Upper lobe of left lung (tissue), 6 donors: ENCODE data around the gene DLG2. TPM values are rescaled to one million over a fixed set of nuclear protein-coding genes. Genes with fewer than 3 reads are reported as not detected.

Experiments
- ATAC-seq, 2 donors: fragments of 200-7000 bp; cut with Tn5 transposase; one replicate each; pipeline ENCODE4 v1.9.1; 2022; ENCODE audit warnings: mild to moderate bottlenecking in 2 of 2, moderate library complexity in 2 of 2; ENCODE audit not compliant: low FRiP score in 2 of 2
- DNase-seq, 2 donors: peaks; one replicate each; pipeline ENCODE4 v3.0.0-alpha.2; 2019 to 2020
- H3K27ac ChIP-seq, 4 donors: fragments of 200-600 bp; sonication (generic); one replicate each; pipeline ENCODE4 v1.5.1; 2016 to 2019
- H3K27me3 ChIP-seq, 4 donors: fragments of 200-600 bp; sonication (generic); one replicate each; pipeline ENCODE4 v1.5.1; 2017 to 2019
- H3K36me3 ChIP-seq, 4 donors: fragments of 200-600 bp; sonication (generic); one replicate each; pipeline ENCODE4 v1.5.1; 2016 to 2019
- H3K4me1 ChIP-seq, 4 donors: fragments of 200-600 bp; sonication (generic); one replicate each; pipeline ENCODE4 v1.5.1; 2018 to 2019
- H3K4me3 ChIP-seq, 4 donors: fragments of 200-600 bp; sonication (generic); one replicate each; pipeline ENCODE4 v1.5.1; 2017 to 2019; ENCODE audit warnings: mild to moderate bottlenecking in 2 of 4, moderate library complexity in 1 of 4
- H3K9me3 ChIP-seq, 4 donors: fragments of 200-600 bp; sonication (generic); one replicate each; pipeline ENCODE4 v1.5.1; 2018 to 2019
- CTCF ChIP-seq, 6 experiments: fragments of 450-650 bp in 4 of 6; fragments of 200-600 bp in 2 of 6; sonication (generic) in 2 of 6; IDR thresholded peaks; one replicate each; pipeline ENCODE4 v1.5.1; 2016 to 2019; ENCODE audit warnings: antibody characterized with exemption in 6 of 6
- EP300 ChIP-seq, 4 donors: sonication (generic); formaldehyde crosslinking; IDR thresholded peaks; one replicate each; pipeline ENCODE4 v1.5.1; 2017; ENCODE audit warnings: antibody characterized with exemption in 4 of 4, control low read depth in 2 of 4
- POLR2A ChIP-seq, 4 donors: fragments of 450-650 bp; IDR thresholded peaks; one replicate each; pipeline ENCODE4 v1.5.1; 2016 to 2017; ENCODE audit warnings: antibody characterized with exemption in 4 of 4, mild to moderate bottlenecking in 2 of 4
- POLR2AphosphoS5 ChIP-seq, 2 donors: sonication (generic); formaldehyde crosslinking; IDR thresholded peaks; one replicate each; pipeline ENCODE4 v1.5.1; 2017; ENCODE audit warnings: antibody characterized with exemption in 2 of 2
- WGBS, 2 donors: methylation state at CpG; one replicate each; pipeline ENCODE4 v1.1.5; 2017 to 2018; 5-methylcytosine and 5-hydroxymethylcytosine counted together
- total RNA-seq, 6 donors: library from RNA; depleted of rRNA in 4 of 6; stranded (reverse); fragments of >200 nt in 4 of 6; gene quantifications; one replicate each; pipeline versions ENCODE4 v1.1.0 to v1.2.1, GENCODE V29; 2016 to 2021
- donor health status: DM: no; HTN: no; CAD: no; lungs with moderate emphysema.
- donor health status: DM: no; HTN: yes; CAD: no; lungs with severe emphysema.

DLG2 gene
- total RNA-seq, 6 donors from 2014 or later = 3.4 to 37.7 (median 9.1) TPM

GRCh38 chr11:84829162-84829561 lies 798.0 kb downstream of the DLG2 start:
- Histone ChIP-seq H3K27me3 (no peaks in the 10 kb centered on the region), H3K4me3 (no peak overlapping the region), H3K27ac (no peak overlapping the region), H3K36me3 (no peaks in the 10 kb centered on the region), H3K9me3 (no peaks in the 10 kb centered on the region), H3K4me1 (no peaks in the 10 kb centered on the region)
- ATAC-seq = no peak
- no peak for TF ChIP-seq CTCF (IDR thresholded peaks at IDR 0.05)
- no peak for TF ChIP-seq POLR2AphosphoS5 (IDR thresholded peaks at IDR 0.05)
- no peak for TF ChIP-seq POLR2A (IDR thresholded peaks at IDR 0.05)
- TF ChIP-seq EP300 (IDR thresholded peaks at IDR 0.05) = no peak
- 63 to 93% methylated on average over 2 of the region's 2 CpGs for WGBS, 2 donors
- DNase-seq = no peak

GRCh38 chr11:84828616-84829015 lies 798.5 kb downstream of the DLG2 start:
- WGBS, 2 donors = 85 to 88% methylated on average over 2 of the region's 2 CpGs
- no peak for ATAC-seq
- no peak overlapping the region for H3K4me3 ChIP-seq
- H3K4me1 ChIP-seq = no peaks in the 10 kb centered on the region
- TF ChIP-seq POLR2A (IDR thresholded peaks at IDR 0.05) = no peak
- TF ChIP-seq POLR2AphosphoS5 (IDR thresholded peaks at IDR 0.05) = no peak
- no peak overlapping the region for H3K27ac ChIP-seq
- no peaks in the 10 kb centered on the region for H3K36me3 ChIP-seq
- H3K27me3 ChIP-seq = no peaks in the 10 kb centered on the region
- DNase-seq = no peak
- no peaks in the 10 kb centered on the region for H3K9me3 ChIP-seq

- Histone ChIP-seq H3K27me3 (no peaks in the 10 kb centered on the region), H3K4me1 (no peaks in the 10 kb centered on the region), H3K4me3 (no peak overlapping the region), H3K27ac (no peak overlapping the region), H3K36me3 (no peaks in the 10 kb centered on the region), H3K9me3 (no peaks in the 10 kb centered on the region)
- 62 to 70% methylated on average over 3 of the region's 3 CpGs for WGBS, 2 donors
- ATAC-seq = no peak
- DNase-seq = no peak
- TF ChIP-seq POLR2A (IDR thresholded peaks at IDR 0.05) = no peak
Measured at GRCh38 chr11:84825106-84825660, 802.0 kb downstream of the DLG2 start.

- H3K27me3 ChIP-seq = no peaks in the 10 kb centered on the region
- DNase-seq = no peak
- 82 to 87% methylated on average over 3 of the region's 3 CpGs for WGBS, 2 donors
- TF ChIP-seq EP300 (IDR thresholded peaks at IDR 0.05) = no peak
- no peak for TF ChIP-seq CTCF (IDR thresholded peaks at IDR 0.05)
- no peak for TF ChIP-seq POLR2AphosphoS5 (IDR thresholded peaks at IDR 0.05)
- no peak for TF ChIP-seq POLR2A (IDR thresholded peaks at IDR 0.05)
- H3K4me3 ChIP-seq = no peak overlapping the region
- ATAC-seq = no peak
- no peaks in the 10 kb centered on the region for H3K36me3 ChIP-seq
- no peak overlapping the region for H3K27ac ChIP-seq
- no peaks in the 10 kb centered on the region for H3K9me3 ChIP-seq
- H3K4me1 ChIP-seq = no peaks in the 10 kb centered on the region
Measured at GRCh38 chr11:84824624-84825023, 802.5 kb downstream of the DLG2 start.

- H3K4me1 ChIP-seq = no peaks in the 10 kb centered on the region
- no peak overlapping the region for H3K27ac ChIP-seq
- H3K4me3 ChIP-seq = no peak overlapping the region
- no peak for DNase-seq
- H3K9me3 ChIP-seq = no peaks in the 10 kb centered on the region
- H3K27me3 ChIP-seq = no peaks in the 10 kb centered on the region
- H3K36me3 ChIP-seq = no peaks in the 10 kb centered on the region
- ATAC-seq = no peak
- WGBS, 2 donors = 58 to 65% methylated on average over 2 of the region's 2 CpGs
- TF ChIP-seq CTCF (IDR thresholded peaks at IDR 0.05) = no peak
- no peak for TF ChIP-seq EP300 (IDR thresholded peaks at IDR 0.05)
- no peak for TF ChIP-seq POLR2A (IDR thresholded peaks at IDR 0.05)
- no peak for TF ChIP-seq POLR2AphosphoS5 (IDR thresholded peaks at IDR 0.05)
Measured at GRCh38 chr11:84819537-84819936, 807.6 kb downstream of the DLG2 start.

- Histone ChIP-seq H3K4me1 (no peaks in the 10 kb centered on the region), H3K36me3 (no peaks in the 10 kb centered on the region), H3K27ac (no peak overlapping the region), H3K27me3 (no peaks in the 10 kb centered on the region), H3K9me3 (no peaks in the 10 kb centered on the region), H3K4me3 (no peak overlapping the region)
- ATAC-seq = no peak
- 50 to 71% methylated on average over 1 of the region's 1 CpG for WGBS, 2 donors
- TF ChIP-seq POLR2AphosphoS5 (IDR thresholded peaks at IDR 0.05) = no peak
- no peak for TF ChIP-seq EP300 (IDR thresholded peaks at IDR 0.05)
- TF ChIP-seq POLR2A (IDR thresholded peaks at IDR 0.05) = no peak
- TF ChIP-seq CTCF (IDR thresholded peaks at IDR 0.05) = no peak
- DNase-seq = no peak
Measured at GRCh38 chr11:84819128-84819527, 808.0 kb downstream of the DLG2 start.
